HepG2 (cell line): Measurements from ENCODE around the gene TACC2. TPM values are rescaled to one million over a fixed set of nuclear protein-coding genes. Genes with fewer than 3 reads are reported as not detected.

Experiments used
- BORCS8-MEF2B ChIP-seq: sonication (generic); formaldehyde crosslinking; IDR thresholded peaks from 2 replicates; pipeline ENCODE4 v1.8.0; 2022; ENCODE audit warnings: mild to moderate bottlenecking, missing genetic modification reagents
- FOXC1 ChIP-seq: sonication (generic); formaldehyde crosslinking; IDR thresholded peaks from 2 replicates; pipeline ENCODE4 v1.8.0; 2022; ENCODE audit warnings: mild to moderate bottlenecking, missing genetic modification reagents, borderline replicate concordance
- HNRNPLL ChIP-seq: fragments of 200-400 bp; formaldehyde crosslinking; IDR thresholded peaks from 2 replicates; pipeline ENCODE4 v1.6.1; 2017; ENCODE audit warnings: mild to moderate bottlenecking, low read depth, low read length; ENCODE audit not compliant: poor library complexity, severe bottlenecking
- MEIS1 ChIP-seq: sonication (generic); formaldehyde crosslinking; IDR thresholded peaks from 2 replicates; pipeline ENCODE4 v1.9.0; 2021; ENCODE audit warnings: mild to moderate bottlenecking, missing genetic modification reagents, moderate library complexity, borderline replicate concordance
- MTF1 ChIP-seq: sonication (generic); formaldehyde crosslinking; IDR thresholded peaks from 2 replicates; pipeline ENCODE4 v1.5.0; 2020; ENCODE audit warnings: missing genetic modification reagents
- POLR2AphosphoS5 ChIP-seq: IDR thresholded peaks from 2 replicates; pipeline ENCODE4 v1.6.1; 2012; ENCODE audit warnings: low read depth, low read length
- TCF12 ChIP-seq, 2 experiments: fragments of 450-650 bp in 1 of 2; sonication (generic) in 1 of 2; formaldehyde crosslinking in 1 of 2; IDR thresholded peaks; 2 replicates each; pipeline versions ENCODE4 v1.6.1 to v1.8.0; 2017 to 2022; ENCODE audit warnings: antibody characterized with exemption in 1 of 2, mild to moderate bottlenecking in 1 of 2, missing genetic modification reagents in 1 of 2, moderate library complexity in 1 of 2
- XRCC5 ChIP-seq: fragments of 200-400 bp; formaldehyde crosslinking; optimal IDR thresholded peaks from 2 replicates; pipeline ENCODE3; 2017; ENCODE audit warnings: mild to moderate bottlenecking, low read length
- ZSCAN25 ChIP-seq: sonication (generic); formaldehyde crosslinking; IDR thresholded peaks from 2 replicates; pipeline ENCODE4 v1.8.0; 2022; ENCODE audit warnings: mild to moderate bottlenecking, missing genetic modification reagents
- polyA plus RNA-seq, 8 experiments: library from polyadenylated mRNA; depleted of rRNA in 3 of 8; stranded (reverse) in 7 of 8; unstranded in 1 of 8; fragments of >200 nt; fragmentation: Illumina TruSeq in 4 of 8; extraction: Trizol in 4 of 8; gene quantifications; 2 replicates each; pipeline versions ENCODE4 v1.2.1 to v1.2.3, GENCODE V29; 2011 to 2016; ENCODE audit warnings: low read depth in 4 of 8, missing spikeins in 1 of 8, mixed read lengths in 1 of 8; ENCODE audit not compliant: insufficient read depth in 1 of 8
- total RNA-seq, 5 experiments: library from RNA; depleted of rRNA; stranded (reverse); fragments of >200 nt; fragmentation: Illumina TruSeq; extraction: Trizol; gene quantifications; 2 replicates each; pipeline ENCODE4 v1.2.3, GENCODE V29; 2016; ENCODE audit warnings: low read depth in 1 of 5
- TF ChIP-seq, protein P1 (sequence below): sonication (generic); formaldehyde crosslinking; IDR thresholded peaks from 2 replicates; pipeline ENCODE4 v1.4.0; 2020; ENCODE audit warnings: low read depth, missing genetic modification reagents
- TF ChIP-seq, protein P2 (sequence below): sonication (generic); formaldehyde crosslinking; IDR thresholded peaks from 2 replicates; pipeline ENCODE4 v1.4.0; 2020; ENCODE audit warnings: missing genetic modification reagents, borderline replicate concordance
- TF ChIP-seq, protein P3 (sequence below): sonication (generic); formaldehyde crosslinking; IDR thresholded peaks from 2 replicates; pipeline ENCODE4 v1.4.0; 2020; ENCODE audit warnings: mild to moderate bottlenecking, missing genetic modification reagents
- TF ChIP-seq, protein P4 (sequence below): sonication (generic); formaldehyde crosslinking; conservative IDR thresholded peaks from 2 replicates; pipeline ENCODE4 v1.4.0; 2020; ENCODE audit warnings: missing genetic modification reagents
- TF ChIP-seq, protein P5 (sequence below): IDR thresholded peaks from 2 replicates; pipeline ENCODE4 v1.6.1; 2012; ENCODE audit warnings: inconsistent platforms

Gene TACC2
- total and polyA plus RNA-seq, 2 of the 13 experiments (the other 11 are each of a cell fraction or from before 2014, with no cell fraction given), result 11.8 to 16.0 TPM

DNA sequence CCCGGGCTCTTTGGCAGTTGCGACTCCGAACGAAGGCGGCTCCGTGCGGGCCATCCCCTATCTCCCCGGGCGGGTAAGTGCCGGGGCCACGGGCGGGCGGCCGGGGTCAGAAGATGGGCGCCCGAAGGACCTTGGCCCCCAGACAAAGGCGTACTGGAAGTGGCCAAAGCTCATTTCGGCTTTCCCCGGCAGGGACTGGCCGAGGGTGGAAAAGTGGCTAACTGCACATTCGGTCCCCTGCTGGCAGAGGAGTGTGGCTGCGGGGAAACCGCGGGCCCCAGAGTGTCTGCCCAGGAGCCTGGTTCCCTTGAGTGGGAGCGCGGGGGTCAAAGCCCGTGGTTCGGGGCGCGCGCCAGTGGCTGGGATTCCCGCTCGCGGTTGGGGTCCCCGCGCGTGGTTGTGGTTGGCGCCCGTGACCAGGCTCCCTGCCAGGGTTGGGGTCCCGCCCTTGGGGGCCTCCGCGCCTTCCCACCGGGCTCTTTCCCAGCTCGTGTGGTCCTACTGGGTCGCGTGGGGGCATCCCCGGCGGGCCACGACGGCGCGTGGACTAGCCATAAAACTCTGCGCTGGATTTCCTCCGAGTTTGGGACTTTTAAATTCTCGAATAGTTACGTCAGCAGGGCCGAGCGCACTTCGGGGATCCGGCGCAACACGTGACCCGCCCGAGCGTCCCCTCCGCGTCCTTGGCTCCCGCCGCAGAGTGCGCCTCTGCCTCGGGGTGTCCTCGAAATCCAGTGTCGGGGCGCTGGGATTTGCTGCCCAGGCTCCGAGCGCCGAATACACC lies 124.4 kb downstream of the TACC2 start (continued):
- TF ChIP-seq MEIS1 (CRISPR knock-in tag) (no peak), TCF12 (IDR thresholded peaks at IDR 0.05) (no peak), TCF12 (CRISPR knock-in tag; IDR thresholded peaks at IDR 0.05) (peak; percentile 90), ZSCAN25 (0 out of 2 replicates have a peak, but pooled peaks have one; percentile 29), MTF1 (CRISPR knock-in tag) (0 out of 2 replicates have a peak, but pooled peaks have one; percentile 31), POLR2AphosphoS5 (peak; percentile 73), HNRNPLL (peak; percentile 64), XRCC5 (peak; percentile 57), BORCS8-MEF2B (CRISPR knock-in tag) (peak; percentile 36; the same call in 1 of the 2 replicates), FOXC1 (CRISPR knock-in tag) (peak; percentile 40; the same call in 1 of the 2 replicates)
- TF ChIP-seq, protein P1, sequence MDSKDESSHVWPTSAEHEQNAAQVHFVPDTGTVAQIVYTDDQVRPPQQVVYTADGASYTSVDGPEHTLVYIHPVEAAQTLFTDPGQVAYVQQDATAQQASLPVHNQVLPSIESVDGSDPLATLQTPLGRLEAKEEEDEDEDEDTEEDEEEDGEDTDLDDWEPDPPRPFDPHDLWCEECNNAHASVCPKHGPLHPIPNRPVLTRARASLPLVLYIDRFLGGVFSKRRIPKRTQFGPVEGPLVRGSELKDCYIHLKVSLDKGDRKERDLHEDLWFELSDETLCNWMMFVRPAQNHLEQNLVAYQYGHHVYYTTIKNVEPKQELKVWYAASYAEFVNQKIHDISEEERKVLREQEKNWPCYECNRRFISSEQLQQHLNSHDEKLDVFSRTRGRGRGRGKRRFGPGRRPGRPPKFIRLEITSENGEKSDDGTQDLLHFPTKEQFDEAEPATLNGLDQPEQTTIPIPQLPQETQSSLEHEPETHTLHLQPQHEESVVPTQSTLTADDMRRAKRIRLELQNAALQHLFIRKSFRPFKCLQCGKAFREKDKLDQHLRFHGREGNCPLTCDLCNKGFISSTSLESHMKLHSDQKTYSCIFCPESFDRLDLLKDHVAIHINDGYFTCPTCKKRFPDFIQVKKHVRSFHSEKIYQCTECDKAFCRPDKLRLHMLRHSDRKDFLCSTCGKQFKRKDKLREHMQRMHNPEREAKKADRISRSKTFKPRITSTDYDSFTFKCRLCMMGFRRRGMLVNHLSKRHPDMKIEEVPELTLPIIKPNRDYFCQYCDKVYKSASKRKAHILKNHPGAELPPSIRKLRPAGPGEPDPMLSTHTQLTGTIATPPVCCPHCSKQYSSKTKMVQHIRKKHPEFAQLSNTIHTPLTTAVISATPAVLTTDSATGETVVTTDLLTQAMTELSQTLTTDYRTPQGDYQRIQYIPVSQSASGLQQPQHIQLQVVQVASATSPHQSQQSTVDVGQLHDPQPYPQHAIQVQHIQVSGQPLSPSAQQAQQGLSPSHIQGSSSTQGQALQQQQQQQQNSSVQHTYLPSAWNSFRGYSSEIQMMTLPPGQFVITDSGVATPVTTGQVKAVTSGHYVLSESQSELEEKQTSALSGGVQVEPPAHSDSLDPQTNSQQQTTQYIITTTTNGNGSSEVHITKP (CRISPR knock-in tag), result 0 out of 2 replicates have a peak, but pooled peaks have one; percentile 36
- TF ChIP-seq, protein P2, sequence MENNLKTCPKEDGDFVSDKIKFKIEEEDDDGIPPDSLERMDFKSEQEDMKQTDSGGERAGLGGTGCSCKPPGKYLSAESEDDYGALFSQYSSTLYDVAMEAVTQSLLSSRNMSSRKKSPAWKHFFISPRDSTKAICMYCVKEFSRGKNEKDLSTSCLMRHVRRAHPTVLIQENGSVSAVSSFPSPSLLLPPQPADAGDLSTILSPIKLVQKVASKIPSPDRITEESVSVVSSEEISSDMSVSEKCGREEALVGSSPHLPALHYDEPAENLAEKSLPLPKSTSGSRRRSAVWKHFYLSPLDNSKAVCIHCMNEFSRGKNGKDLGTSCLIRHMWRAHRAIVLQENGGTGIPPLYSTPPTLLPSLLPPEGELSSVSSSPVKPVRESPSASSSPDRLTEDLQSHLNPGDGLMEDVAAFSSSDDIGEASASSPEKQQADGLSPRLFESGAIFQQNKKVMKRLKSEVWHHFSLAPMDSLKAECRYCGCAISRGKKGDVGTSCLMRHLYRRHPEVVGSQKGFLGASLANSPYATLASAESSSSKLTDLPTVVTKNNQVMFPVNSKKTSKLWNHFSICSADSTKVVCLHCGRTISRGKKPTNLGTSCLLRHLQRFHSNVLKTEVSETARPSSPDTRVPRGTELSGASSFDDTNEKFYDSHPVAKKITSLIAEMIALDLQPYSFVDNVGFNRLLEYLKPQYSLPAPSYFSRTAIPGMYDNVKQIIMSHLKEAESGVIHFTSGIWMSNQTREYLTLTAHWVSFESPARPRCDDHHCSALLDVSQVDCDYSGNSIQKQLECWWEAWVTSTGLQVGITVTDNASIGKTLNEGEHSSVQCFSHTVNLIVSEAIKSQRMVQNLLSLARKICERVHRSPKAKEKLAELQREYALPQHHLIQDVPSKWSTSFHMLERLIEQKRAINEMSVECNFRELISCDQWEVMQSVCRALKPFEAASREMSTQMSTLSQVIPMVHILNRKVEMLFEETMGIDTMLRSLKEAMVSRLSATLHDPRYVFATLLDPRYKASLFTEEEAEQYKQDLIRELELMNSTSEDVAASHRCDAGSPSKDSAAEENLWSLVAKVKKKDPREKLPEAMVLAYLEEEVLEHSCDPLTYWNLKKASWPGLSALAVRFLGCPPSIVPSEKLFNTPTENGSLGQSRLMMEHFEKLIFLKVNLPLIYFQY (CRISPR knock-in tag), result 0 out of 2 replicates have a peak, but pooled peaks have one; percentile 26
- TF ChIP-seq, protein P3, sequence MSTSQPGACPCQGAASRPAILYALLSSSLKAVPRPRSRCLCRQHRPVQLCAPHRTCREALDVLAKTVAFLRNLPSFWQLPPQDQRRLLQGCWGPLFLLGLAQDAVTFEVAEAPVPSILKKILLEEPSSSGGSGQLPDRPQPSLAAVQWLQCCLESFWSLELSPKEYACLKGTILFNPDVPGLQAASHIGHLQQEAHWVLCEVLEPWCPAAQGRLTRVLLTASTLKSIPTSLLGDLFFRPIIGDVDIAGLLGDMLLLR, result no peak
- TF ChIP-seq, protein P4, sequence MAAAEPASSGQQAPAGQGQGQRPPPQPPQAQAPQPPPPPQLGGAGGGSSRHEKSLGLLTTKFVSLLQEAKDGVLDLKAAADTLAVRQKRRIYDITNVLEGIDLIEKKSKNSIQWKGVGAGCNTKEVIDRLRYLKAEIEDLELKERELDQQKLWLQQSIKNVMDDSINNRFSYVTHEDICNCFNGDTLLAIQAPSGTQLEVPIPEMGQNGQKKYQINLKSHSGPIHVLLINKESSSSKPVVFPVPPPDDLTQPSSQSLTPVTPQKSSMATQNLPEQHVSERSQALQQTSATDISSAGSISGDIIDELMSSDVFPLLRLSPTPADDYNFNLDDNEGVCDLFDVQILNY (CRISPR knock-in tag), result 0 out of 2 replicates have a peak, but pooled peaks have one; percentile 17
- TF ChIP-seq, protein P5, sequence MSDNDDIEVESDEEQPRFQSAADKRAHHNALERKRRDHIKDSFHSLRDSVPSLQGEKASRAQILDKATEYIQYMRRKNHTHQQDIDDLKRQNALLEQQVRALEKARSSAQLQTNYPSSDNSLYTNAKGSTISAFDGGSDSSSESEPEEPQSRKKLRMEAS, result peak; percentile 76; the same call in 1 of the 2 replicates
